MM.1S (cell line): Measurements from ENCODE around the gene GPER1.

ENCODE experiments used
- EZH2 ChIP-seq: fragments of 300-600 bp; sonication (generic); optimal IDR thresholded peaks from 2 replicates; pipeline ENCODE3; 2017; ENCODE audit warnings: low read depth, mild to moderate bottlenecking, antibody characterized with exemption, low read length, mixed read lengths
- EZH2phosphoT487 ChIP-seq: fragments of 300-600 bp; sonication (generic); IDR thresholded peaks from 2 replicates; pipeline ENCODE4 v1.6.1; 2018; ENCODE audit warnings: antibody characterized with exemption, low read length
- TF ChIP-seq, protein P1 (sequence below): fragments of 300-600 bp; sonication (generic); IDR thresholded peaks from 2 replicates; pipeline ENCODE4 v1.5.1; 2016; ENCODE audit warnings: antibody characterized with exemption, low read length, mixed read lengths

DNA sequence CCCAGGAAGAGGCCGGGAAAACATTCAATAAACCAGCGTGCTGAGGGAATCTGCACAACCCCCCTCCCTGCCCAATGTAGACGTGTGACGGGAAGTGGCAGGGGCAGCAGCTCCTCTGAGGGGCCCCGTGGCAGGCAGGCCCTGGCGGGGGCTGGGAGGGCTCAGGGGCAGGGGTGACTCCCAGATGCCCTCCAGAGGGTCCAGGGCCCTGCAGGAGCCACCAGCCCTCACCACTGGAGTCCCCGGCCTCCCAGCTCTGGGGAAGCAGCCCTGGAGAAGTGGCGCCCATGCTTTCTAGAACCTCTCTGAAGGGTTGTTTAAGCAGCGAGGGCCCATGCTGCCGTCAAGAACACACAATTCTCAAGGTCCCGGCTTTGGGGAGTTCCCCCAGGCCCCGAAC lies 8.4 kb upstream of the GPER1 start:
- TF ChIP-seq, protein P1, sequence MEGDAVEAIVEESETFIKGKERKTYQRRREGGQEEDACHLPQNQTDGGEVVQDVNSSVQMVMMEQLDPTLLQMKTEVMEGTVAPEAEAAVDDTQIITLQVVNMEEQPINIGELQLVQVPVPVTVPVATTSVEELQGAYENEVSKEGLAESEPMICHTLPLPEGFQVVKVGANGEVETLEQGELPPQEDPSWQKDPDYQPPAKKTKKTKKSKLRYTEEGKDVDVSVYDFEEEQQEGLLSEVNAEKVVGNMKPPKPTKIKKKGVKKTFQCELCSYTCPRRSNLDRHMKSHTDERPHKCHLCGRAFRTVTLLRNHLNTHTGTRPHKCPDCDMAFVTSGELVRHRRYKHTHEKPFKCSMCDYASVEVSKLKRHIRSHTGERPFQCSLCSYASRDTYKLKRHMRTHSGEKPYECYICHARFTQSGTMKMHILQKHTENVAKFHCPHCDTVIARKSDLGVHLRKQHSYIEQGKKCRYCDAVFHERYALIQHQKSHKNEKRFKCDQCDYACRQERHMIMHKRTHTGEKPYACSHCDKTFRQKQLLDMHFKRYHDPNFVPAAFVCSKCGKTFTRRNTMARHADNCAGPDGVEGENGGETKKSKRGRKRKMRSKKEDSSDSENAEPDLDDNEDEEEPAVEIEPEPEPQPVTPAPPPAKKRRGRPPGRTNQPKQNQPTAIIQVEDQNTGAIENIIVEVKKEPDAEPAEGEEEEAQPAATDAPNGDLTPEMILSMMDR: no peak
- no peak for TF ChIP-seq EZH2
- TF ChIP-seq EZH2phosphoT487: no peak
